ENCODE results near the gene RFC3. TPM values are rescaled to one million over a fixed set of nuclear protein-coding genes. Genes with fewer than 3 reads are reported as not detected.

The RFC3 gene
- total and polyA plus RNA-seq, 10 donors, result 3.6 to 25.7 (median 9.9) TPM

GRCh38 chr13:33882804-33883203, 64.9 kb downstream of the RFC3 start:
- Histone ChIP-seq H3K27me3 (replicated peaks in 1 of 7) (no peaks in the 10 kb centered on the region), H3K9me3 (peaks cover 0 to 4% (median 0%) of the 10 kb centered on the region in 8 donors), H3K4me3 (no peak overlapping the region), H3K4me1 (no peaks in the 10 kb centered on the region), H3K36me3 (no peaks in the 10 kb centered on the region), H3K27ac (no peak overlapping the region)
- TF ChIP-seq POLR2A (IDR thresholded peaks at IDR 0.05) (no peak), POLR2AphosphoS5 (IDR thresholded peaks at IDR 0.05) (no peak), CTCF (IDR thresholded peaks at IDR 0.05 in 8 of 11, conservative IDR thresholded peaks at IDR 0.05 in 3 of 11) (no peak)
- DNase-seq, result no peak
- intact Hi-C loops (cut with DNase I; ENCODE audit: low total_unique reads), result no loop called here

GRCh38 chr13:33884531-33885220, 66.7 kb downstream of the RFC3 start:
- Histone ChIP-seq H3K36me3 (no peaks in the 10 kb centered on the region), H3K4me1 (no peaks in the 10 kb centered on the region), H3K9me3 (peaks cover 0 to 5% (median 2%) of the 10 kb centered on the region in 8 donors), H3K27me3 (replicated peaks in 1 of 7) (no peaks in the 10 kb centered on the region), H3K4me3 (no peak overlapping the region), H3K27ac (no peak overlapping the region)
- intact Hi-C loops (cut with DNase I; ENCODE audit: low total_unique reads), result no loop called here
- 84 to 89% (median 87%) methylated on average over 11 of the region's 11 CpGs for WGBS, 5 donors
- no peak for TF ChIP-seq POLR2A (IDR thresholded peaks at IDR 0.05)
- no peak for TF ChIP-seq CTCF (IDR thresholded peaks at IDR 0.05 in 8 of 11, conservative IDR thresholded peaks at IDR 0.05 in 3 of 11)
- no peak for TF ChIP-seq POLR2AphosphoS5 (IDR thresholded peaks at IDR 0.05)
- no peak for DNase-seq

Small RNA genes within 50 kb of the gene (small RNA-seq; reads per million reads assigned to genes)
- 0 reads per million in 4 donors for gene RNU5A-4P
